GM12801 (cell line): ENCODE data around the gene C11orf97.

Source experiments
- TF ChIP-seq, protein P1 (sequence below): IDR thresholded peaks from one replicate; pipeline ENCODE4 v1.5.1; 2011; ENCODE audit warnings: control low read depth; ENCODE audit not compliant: insufficient read length; ENCODE audit errors: extremely low read depth

The C11orf97 gene

DNA sequence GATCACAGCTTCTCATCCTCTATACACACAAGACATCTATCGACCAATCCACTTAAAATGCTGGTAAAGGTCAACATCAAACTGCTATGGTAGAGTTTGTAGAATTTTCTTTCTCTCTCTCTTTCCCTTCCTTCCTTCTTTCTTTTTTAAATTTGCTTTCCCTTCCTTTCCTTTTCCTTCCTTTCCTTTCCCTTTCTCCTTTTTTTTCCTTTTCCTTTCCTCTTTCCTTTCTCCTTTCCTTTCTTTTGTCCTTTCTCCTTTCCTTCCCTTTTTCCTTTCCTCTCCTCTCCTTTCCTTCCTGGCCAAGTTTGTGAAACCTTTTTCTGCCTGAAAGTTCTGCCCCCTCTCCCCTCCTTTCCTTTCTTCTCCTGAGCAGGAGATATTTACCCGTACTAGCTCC lies 3.1 kb downstream of the C11orf97 start:
- TF ChIP-seq, protein P1, sequence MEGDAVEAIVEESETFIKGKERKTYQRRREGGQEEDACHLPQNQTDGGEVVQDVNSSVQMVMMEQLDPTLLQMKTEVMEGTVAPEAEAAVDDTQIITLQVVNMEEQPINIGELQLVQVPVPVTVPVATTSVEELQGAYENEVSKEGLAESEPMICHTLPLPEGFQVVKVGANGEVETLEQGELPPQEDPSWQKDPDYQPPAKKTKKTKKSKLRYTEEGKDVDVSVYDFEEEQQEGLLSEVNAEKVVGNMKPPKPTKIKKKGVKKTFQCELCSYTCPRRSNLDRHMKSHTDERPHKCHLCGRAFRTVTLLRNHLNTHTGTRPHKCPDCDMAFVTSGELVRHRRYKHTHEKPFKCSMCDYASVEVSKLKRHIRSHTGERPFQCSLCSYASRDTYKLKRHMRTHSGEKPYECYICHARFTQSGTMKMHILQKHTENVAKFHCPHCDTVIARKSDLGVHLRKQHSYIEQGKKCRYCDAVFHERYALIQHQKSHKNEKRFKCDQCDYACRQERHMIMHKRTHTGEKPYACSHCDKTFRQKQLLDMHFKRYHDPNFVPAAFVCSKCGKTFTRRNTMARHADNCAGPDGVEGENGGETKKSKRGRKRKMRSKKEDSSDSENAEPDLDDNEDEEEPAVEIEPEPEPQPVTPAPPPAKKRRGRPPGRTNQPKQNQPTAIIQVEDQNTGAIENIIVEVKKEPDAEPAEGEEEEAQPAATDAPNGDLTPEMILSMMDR: no peak

GRCh38 chr11:94516725-94517124 lies 4.5 kb downstream of the C11orf97 start:
- TF ChIP-seq, protein P1: no peak

DNA sequence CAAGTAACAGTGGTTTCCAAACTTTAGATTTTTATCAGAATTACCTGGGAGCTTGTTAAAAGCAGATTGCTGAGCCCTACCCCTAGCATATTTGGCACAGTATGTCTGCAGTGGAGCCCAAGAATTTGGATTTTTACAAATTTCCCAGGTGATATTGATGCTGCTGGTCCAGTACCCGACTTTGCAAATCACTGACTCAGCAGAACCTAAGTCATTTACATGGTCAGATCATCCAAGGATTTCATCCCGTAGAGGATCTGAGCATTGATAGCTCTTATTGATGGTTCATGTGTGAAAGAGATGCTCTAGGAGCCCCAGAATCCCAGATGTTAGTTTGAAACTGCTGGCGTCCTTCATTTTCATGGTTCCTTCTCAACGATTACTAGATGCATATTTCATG lies 6.0 kb downstream of the C11orf97 start:
- TF ChIP-seq, protein P1: no peak

- TF ChIP-seq, protein P1: no peak
Observed at GRCh38 chr11:94519478-94520084, 7.3 kb downstream of the C11orf97 start.

GRCh38 chr11:94521684-94522083 lies 9.4 kb downstream of the C11orf97 start:
- TF ChIP-seq, protein P1: no peak

DNA sequence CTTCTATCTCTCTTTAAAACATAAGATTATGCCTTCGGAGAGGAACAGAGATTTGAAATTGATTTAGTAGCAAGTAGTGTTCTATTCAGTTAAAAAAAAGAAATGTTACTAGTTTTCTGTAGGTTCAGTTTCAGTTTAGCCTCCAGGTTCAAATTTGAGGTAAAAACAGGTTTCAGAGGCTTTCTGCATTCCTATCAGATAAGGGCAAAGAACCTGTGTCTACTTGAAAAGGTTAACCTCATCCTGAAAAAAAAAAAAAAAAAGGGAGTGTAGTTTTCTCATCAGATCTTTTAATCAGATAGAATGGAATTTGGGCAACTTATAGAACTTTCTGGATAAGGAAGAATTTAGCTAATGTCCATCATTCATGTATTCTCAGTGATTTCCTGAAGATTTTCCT lies 12.1 kb downstream of the C11orf97 start:
- TF ChIP-seq, protein P1: no peak

DNA sequence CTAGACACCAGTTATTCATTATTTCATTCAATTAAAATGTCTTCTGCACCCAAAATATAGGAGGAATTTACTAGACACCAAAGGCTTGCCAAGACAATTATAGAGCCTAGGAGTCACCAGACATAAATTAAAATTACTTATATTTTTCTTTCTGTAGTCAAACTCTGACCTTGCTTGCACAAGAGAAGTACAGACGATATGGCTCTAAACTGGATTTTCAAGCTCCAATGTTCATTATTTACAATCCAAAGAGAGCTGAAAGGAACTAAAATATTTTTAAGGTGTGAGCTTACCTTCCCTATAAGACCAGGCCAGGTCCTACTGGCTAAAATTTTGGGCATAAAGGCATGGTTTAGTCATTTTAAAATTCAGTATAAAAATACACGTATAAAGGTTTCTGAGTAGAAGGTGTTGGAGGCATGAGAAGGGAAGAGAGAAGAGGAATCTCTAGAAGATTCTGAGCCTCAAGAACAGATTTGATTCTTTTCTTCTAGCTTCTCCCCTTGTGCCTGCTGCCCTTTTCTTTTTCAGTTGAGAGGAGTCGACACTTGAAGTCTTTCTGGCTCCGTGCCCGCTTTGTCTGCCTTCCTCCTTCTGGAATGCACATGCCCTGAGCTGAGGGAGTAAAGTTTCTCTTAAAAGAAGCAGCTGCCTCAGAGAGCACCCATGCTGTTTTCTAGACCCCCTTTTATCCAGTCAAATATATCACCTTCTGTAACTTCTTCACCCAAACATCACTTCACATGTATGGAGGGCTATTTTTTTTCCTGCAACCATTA lies 13.5 kb downstream of the C11orf97 start:
- TF ChIP-seq, protein P1: no peak
